Gastroesophageal sphincter (tissue), 4 donors: ENCODE measurements around the gene CDH13. TPM values are rescaled to one million over a fixed set of nuclear protein-coding genes. Genes with fewer than 3 reads are reported as not detected.

Experiments used
- ATAC-seq: fragments of 150-250 bp; one replicate; pipeline ENCODE4 v1.9.1; 2016; ENCODE audit warnings: mild to moderate bottlenecking, moderate library complexity
- H3K27ac ChIP-seq, 4 donors: fragments of 200-600 bp; sonication (generic) in 3 of 4; 1 replicate in 3 of 4; 2 replicates in 1 of 4; pipeline ENCODE4 v1.5.1; 2016 to 2019
- H3K27me3 ChIP-seq: fragments of 200-600 bp; sonication (generic); one replicate; pipeline ENCODE4 v1.5.1; 2019
- H3K36me3 ChIP-seq, 2 donors: fragments of 200-600 bp; sonication (generic); one replicate each; pipeline ENCODE4 v1.5.1; 2019; ENCODE audit warnings: control low read depth in 1 of 2
- H3K4me1 ChIP-seq, 3 donors: fragments of 200-600 bp; sonication (generic); 1 replicate in 2 of 3; 2 replicates in 1 of 3; pipeline ENCODE4 v1.5.1; 2016 to 2019; ENCODE audit warnings: control low read depth in 2 of 3
- H3K4me3 ChIP-seq, 2 donors: fragments of 200-600 bp; sonication (generic); one replicate each; pipeline ENCODE4 v1.5.1; 2019; ENCODE audit warnings: mild to moderate bottlenecking in 1 of 2, moderate library complexity in 1 of 2
- H3K9me3 ChIP-seq, 3 donors: fragments of 200-600 bp; sonication (generic); one replicate each; pipeline ENCODE4 v1.5.1; 2017 to 2019; ENCODE audit warnings: control low read depth in 2 of 3
- EP300 ChIP-seq: sonication (generic); formaldehyde crosslinking; IDR thresholded peaks from one replicate; pipeline ENCODE4 v1.6.1; 2017; ENCODE audit warnings: antibody characterized with exemption, mild to moderate bottlenecking
- POLR2A ChIP-seq, 2 donors: fragments of 450-650 bp; IDR thresholded peaks; one replicate each; pipeline ENCODE4 v1.6.1; 2017; ENCODE audit warnings: antibody characterized with exemption in 2 of 2, mild to moderate bottlenecking in 2 of 2, moderate library complexity in 1 of 2
- POLR2AphosphoS5 ChIP-seq: sonication (generic); formaldehyde crosslinking; IDR thresholded peaks from one replicate; pipeline ENCODE4 v1.6.1; 2017; ENCODE audit warnings: antibody characterized with exemption
- WGBS, 2 donors: methylation state at CpG; one replicate each; pipeline ENCODE4 v1.1.5; 2018; ENCODE audit warnings: low coverage in 1 of 2; 5-methylcytosine and 5-hydroxymethylcytosine counted together
- total RNA-seq, 4 donors: library from RNA; depleted of rRNA; stranded (reverse); fragments of >200 nt; gene quantifications; one replicate each; pipeline ENCODE4 v1.1.0, GENCODE V29; 2016
- TF ChIP-seq, protein P1 (sequence below), 4 experiments: fragments of 200-600 bp in 2 of 4; fragments of 450-650 bp in 2 of 4; sonication (generic) in 1 of 4; IDR thresholded peaks; one replicate each; pipeline ENCODE4 v1.5.1; 2017 to 2019; ENCODE audit warnings: antibody characterized with exemption in 4 of 4, mild to moderate bottlenecking in 2 of 4, moderate library complexity in 2 of 4

The CDH13 gene
- total RNA-seq, 4 donors from 2014 or later: 4.2 to 22.3 (median 11.4) TPM

DNA sequence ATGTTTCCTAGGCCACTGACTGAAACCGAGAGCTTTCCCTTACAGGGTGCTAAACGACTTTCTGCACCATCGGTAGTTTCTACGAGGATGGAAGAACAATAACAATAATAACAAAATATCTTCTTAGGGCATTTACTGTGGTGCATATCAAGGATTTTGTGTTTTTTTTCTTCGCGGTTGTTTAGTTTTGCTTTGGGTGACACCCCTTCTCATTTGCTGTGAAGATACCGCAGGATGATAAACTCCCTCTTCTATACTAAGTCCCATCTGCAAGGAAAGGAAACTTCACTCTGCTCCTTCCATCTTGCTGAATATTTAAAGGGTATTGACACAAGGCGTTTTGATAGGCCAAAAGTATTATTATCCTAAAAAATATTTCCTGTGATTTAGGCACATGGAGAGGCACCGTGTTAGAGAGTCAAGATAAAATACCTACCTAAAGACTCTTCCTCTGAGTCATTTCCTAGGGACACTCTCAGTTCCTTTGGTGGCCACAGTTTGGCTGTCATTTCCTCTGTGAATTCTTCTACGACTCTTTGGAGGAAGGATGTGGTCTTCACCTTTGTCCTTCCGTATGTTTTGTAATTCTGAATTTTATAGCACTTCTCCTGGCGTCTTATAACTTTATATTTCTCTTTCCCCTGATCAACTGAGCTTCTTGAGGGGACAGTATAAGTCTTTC, 318.8 kb downstream of the CDH13 start:
- H3K9me3 ChIP-seq: no peaks in the 10 kb centered on the region
- no peaks in the 10 kb centered on the region for H3K4me1 ChIP-seq
- H3K36me3 ChIP-seq: no peaks in the 10 kb centered on the region
- WGBS, 2 donors: 79 to 85% methylated on average over 12 of the region's 12 CpGs
- ATAC-seq: no peak
- no peak overlapping the region for H3K4me3 ChIP-seq
- TF ChIP-seq POLR2A (IDR thresholded peaks at IDR 0.05): no peak
- no peaks in the 10 kb centered on the region for H3K27me3 ChIP-seq
- H3K27ac ChIP-seq: no peak overlapping the region

GRCh38 chr16:82947698-82948097, 320.9 kb downstream of the CDH13 start:
- no peaks in the 10 kb centered on the region for H3K27me3 ChIP-seq
- TF ChIP-seq EP300: no peak
- TF ChIP-seq POLR2AphosphoS5: no peak
- TF ChIP-seq POLR2A (IDR thresholded peaks at IDR 0.05): no peak
- TF ChIP-seq, protein P1, sequence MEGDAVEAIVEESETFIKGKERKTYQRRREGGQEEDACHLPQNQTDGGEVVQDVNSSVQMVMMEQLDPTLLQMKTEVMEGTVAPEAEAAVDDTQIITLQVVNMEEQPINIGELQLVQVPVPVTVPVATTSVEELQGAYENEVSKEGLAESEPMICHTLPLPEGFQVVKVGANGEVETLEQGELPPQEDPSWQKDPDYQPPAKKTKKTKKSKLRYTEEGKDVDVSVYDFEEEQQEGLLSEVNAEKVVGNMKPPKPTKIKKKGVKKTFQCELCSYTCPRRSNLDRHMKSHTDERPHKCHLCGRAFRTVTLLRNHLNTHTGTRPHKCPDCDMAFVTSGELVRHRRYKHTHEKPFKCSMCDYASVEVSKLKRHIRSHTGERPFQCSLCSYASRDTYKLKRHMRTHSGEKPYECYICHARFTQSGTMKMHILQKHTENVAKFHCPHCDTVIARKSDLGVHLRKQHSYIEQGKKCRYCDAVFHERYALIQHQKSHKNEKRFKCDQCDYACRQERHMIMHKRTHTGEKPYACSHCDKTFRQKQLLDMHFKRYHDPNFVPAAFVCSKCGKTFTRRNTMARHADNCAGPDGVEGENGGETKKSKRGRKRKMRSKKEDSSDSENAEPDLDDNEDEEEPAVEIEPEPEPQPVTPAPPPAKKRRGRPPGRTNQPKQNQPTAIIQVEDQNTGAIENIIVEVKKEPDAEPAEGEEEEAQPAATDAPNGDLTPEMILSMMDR (IDR thresholded peaks at IDR 0.05): no peak
- no peaks in the 10 kb centered on the region for H3K36me3 ChIP-seq
- no peak overlapping the region for H3K4me3 ChIP-seq
- no peak overlapping the region for H3K27ac ChIP-seq
- ATAC-seq: no peak
- no peaks in the 10 kb centered on the region for H3K9me3 ChIP-seq
- no peaks in the 10 kb centered on the region for H3K4me1 ChIP-seq

- 48 to 50% methylated on average over 4 to 5 of the region's 5 CpGs for WGBS, 2 donors
- Histone ChIP-seq H3K27ac (no peak overlapping the region), H3K4me3 (no peak overlapping the region), H3K4me1 (no peaks in the 10 kb centered on the region), H3K36me3 (no peaks in the 10 kb centered on the region), H3K9me3 (no peaks in the 10 kb centered on the region), H3K27me3 (no peaks in the 10 kb centered on the region)
- ATAC-seq: no peak
- TF ChIP-seq POLR2A (IDR thresholded peaks at IDR 0.05) (no peak), EP300 (no peak), POLR2AphosphoS5 (no peak)
- TF ChIP-seq, protein P1 (IDR thresholded peaks at IDR 0.05): no peak
Observed at GRCh38 chr16:82949016-82949415, 322.2 kb downstream of the CDH13 start.

- H3K27ac ChIP-seq: no peak overlapping the region
- TF ChIP-seq EP300 (no peak), POLR2AphosphoS5 (no peak), POLR2A (IDR thresholded peaks at IDR 0.05) (no peak)
- TF ChIP-seq, protein P1 (IDR thresholded peaks at IDR 0.05): no peak
- no peak for ATAC-seq
- no peaks in the 10 kb centered on the region for H3K9me3 ChIP-seq
- no peaks in the 10 kb centered on the region for H3K36me3 ChIP-seq
- H3K4me1 ChIP-seq: no peaks in the 10 kb centered on the region
- H3K4me3 ChIP-seq: no peak overlapping the region
- WGBS, 2 donors: 63 to 75% methylated on average over 2 of the region's 2 CpGs
- no peaks in the 10 kb centered on the region for H3K27me3 ChIP-seq
Observed at GRCh38 chr16:82953517-82953916, 326.7 kb downstream of the CDH13 start.

GRCh38 chr16:82954224-82954929, 327.6 kb downstream of the CDH13 start:
- Histone ChIP-seq H3K4me1 (no peaks in the 10 kb centered on the region), H3K27ac (no peak overlapping the region), H3K4me3 (no peak overlapping the region), H3K36me3 (no peaks in the 10 kb centered on the region), H3K9me3 (no peaks in the 10 kb centered on the region), H3K27me3 (no peaks in the 10 kb centered on the region)
- TF ChIP-seq, protein P1 (IDR thresholded peaks at IDR 0.05): no peak
- WGBS, 2 donors: 85 to 86% methylated on average over 5 to 6 of the region's 8 CpGs
- ATAC-seq: no peak
